GM21619 (cell line): Measurements from ENCODE around the gene SLC44A3.

Experiments
- ATAC-seq: cut with Tn5 transposase; IDR thresholded peaks from one replicate; pipeline ENCODE4 v1.9.1; 2021; ENCODE audit not compliant: unreplicated experiment

SLC44A3 gene

DNA sequence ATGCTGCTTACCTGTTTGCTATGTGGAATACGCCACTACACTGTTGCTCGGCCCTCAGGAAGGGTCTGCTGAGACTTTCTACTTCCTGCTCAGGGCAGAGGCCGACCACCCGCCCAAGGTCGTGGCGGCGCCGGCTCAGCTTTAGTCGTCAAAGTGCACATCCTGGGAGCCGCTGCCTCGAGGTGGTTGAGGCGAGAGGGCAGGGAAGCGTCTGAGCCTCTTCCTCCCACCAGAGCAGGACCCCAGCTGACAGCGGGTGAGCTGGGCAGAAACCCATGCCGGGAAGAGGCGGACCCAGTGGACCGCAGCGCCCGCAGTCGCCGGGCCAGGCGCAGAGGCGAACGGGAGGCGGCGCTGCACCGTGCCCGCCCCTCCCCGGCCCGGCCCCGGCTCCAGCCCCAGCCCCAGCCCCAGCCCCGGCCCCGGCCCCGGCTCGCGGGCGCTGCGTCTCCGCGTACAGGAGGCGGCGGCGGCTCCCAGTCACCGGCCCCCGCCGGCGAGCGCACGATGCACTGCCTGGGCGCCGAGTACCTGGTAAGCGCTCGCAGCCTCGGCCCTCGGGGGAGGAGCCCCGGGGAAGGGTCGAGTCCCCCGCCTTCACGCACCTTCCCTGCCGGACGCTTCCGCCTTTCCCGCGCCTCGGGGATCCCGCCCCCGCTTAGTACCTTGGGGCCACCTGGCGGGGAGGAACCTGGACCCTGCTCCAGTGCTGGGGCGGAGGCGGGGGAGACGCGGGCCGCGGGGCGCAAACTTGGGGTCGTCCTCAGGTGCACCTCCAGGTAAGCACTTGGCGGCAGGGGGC lies at the start of gene SLC44A3:
Gene SLC44A3, plus strand, starts transcription at position 413 of the 802 bp plus-strand sequence. Its CDS starts 95 bp downstream, at position 508.
- no peak for ATAC-seq

DNA sequence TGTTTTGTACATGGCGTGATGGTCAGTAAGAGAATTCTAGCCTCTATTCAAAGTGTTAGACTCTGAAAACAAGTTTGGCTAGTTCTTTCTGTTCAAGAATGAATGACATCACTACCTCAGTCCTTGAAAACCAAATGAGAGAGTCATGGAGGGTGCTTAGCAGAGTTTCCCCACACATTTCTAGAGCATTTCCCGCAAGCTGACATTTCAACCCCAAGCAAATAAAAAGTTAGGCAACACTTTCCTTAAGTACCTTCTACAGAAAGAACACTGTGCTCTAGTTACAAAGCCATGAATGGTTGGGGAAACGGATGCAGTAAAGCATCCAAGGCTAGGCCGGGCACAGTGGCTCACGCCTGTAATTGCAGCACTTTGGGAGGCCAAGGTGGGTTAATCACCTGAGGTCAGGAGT lies 47.9 kb upstream of the SLC44A3 start:
- ATAC-seq, result no peak

DNA sequence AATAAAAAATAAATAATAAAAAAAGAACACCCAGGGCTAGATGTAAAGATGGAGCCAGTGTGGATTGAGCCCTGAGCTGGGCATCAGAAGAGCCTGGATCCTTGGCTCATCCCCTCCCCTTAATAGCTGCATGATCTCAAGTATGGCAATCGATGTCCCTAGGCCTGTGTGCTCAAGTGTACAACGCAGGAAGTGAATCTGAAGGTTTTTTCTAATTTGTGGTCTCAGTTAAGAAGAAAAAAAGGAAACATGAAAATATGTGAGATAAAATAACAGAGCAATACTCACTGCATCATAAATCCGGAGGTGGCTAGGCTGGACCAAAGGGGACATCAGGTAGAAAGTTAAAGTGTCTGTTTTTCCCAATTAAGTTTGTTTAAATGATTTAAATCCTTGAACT lies 47.3 kb upstream of the SLC44A3 start:
- no peak for ATAC-seq

DNA sequence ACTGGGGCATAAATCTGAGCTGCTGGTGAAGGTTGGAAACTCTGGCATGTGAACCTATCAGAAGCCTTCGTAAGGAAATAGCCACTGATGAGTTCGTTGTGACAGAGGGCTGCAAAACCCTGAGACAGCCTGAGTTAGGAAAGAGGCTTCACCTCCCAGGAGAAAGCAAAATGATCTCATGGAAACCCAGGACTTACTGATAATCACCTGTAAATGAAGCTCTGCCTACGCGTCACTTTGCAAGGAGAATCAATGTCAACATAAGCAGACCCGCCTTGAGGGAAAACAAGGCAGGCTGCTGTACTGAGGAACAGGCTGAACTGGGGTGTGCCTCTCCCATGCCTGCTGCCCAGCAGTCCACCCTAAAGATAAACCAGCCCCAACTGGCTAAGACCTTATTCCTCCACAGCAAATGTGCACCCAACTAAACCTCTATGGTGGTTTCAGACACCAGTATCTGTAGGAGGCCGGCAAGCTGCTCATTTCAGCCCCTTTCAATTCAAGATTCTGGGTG lies 46.8 kb upstream of the SLC44A3 start:
- no peak for ATAC-seq

GRCh38 chr1:94773931-94774422 lies 46.2 kb upstream of the SLC44A3 start:
- ATAC-seq, result no peak

GRCh38 chr1:94776474-94776873 lies 43.7 kb upstream of the SLC44A3 start:
- ATAC-seq, result no peak

DNA sequence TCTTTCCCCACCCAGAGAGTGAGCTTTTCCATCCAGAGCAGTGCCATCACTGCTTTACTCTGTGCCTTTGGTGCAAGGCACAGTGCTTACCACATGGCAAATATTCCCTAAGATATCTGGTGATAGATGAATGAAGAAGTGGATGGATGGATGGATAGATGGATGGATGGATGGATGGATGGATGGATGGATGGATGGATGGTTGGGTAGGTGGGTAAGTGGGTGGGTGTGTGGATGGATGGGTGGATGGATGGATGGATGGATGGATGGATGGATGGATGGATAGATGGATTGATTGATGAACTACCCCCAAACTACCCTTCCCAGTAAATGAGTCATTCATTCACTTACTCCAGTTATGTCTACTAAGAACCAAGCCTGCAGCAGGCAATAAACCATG lies 42.9 kb upstream of the SLC44A3 start:
- ATAC-seq, result no peak

DNA sequence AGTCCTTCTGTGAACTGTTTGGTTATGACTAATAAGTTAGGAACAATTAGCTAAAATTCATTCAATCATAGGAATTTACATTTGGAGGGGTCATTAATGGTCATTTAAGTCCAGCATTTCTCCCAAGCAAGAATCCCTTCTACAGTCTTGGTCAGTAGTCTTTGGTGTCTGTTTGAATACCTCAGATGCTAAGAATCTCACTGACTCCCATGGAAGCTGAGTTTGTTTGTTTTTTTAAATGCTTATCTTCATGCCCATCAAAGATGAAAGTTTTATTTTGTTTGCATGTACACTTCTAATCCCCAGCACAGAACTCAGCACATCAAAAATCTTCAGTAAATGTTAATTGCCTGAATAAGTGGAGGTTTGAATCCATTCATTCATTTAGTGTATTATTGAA lies 41.3 kb upstream of the SLC44A3 start:
- ATAC-seq, result no peak

GRCh38 chr1:94783342-94784189 lies 36.6 kb upstream of the SLC44A3 start:
- ATAC-seq, result no peak

DNA sequence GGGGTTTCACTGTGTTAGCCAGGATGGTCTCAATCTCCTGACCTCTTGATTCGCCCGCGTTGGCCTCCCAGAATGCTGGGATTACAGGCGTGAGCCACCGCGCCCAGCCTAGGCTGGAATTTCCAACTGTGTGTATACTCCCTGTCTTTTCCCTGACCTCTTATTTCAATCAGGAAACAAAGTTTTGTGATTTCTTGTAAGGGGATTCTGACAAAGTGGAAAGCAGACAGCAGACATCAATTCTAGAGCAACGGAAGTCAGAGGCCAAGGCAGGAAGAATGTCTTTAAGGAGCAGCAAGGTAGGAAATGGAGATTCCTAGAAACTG lies 36.0 kb upstream of the SLC44A3 start:
- no peak for ATAC-seq

- ATAC-seq, result no peak
Measured at GRCh38 chr1:94787691-94788090, 32.5 kb upstream of the SLC44A3 start.

GRCh38 chr1:94790246-94790645 lies 29.9 kb upstream of the SLC44A3 start:
- no peak for ATAC-seq

DNA sequence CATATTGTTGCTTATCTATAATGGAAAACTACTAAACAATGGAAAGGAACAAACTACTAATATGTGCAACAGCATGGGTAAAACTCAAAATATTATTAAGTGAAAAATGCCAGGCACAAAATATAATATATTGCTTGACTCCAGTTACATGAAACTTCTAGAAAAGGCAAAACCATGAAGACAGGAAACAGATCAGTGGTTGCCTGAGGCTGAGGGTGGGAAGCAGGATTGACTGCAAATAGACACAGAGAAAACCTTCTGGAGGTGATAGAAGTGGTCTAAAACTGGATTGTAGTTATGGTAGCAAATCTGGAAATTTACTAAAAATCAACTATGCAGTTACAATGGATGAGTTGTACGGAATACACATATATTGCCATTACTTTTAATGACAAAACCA lies 29.5 kb upstream of the SLC44A3 start:
- no peak for ATAC-seq

GRCh38 chr1:94792473-94793295 lies 27.5 kb upstream of the SLC44A3 start:
- ATAC-seq, result peak; percentile 96

DNA sequence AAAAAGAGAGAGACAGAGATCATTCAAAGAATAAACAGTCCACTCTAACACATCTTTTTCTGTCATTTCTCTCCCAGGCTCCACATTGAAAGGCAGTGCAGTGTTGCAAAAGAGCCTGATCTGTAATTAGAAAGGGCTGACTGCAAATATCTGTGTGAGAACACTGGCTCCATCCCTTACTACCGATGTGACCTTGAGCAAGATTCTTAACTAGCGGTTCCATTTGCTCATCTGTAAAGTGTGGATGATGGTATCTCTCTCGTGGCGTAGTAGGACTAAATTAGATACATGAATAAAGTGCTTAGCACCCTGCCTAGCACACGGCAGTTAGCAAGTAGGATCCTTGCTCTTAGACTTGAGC lies 26.9 kb upstream of the SLC44A3 start:
- no peak for ATAC-seq

- no peak for ATAC-seq
Measured at GRCh38 chr1:94795434-94795833, 24.7 kb upstream of the SLC44A3 start.

- ATAC-seq, result no peak
Measured at GRCh38 chr1:94796266-94796665, 23.9 kb upstream of the SLC44A3 start.

GRCh38 chr1:94797291-94797690 lies 22.9 kb upstream of the SLC44A3 start:
- no peak for ATAC-seq

DNA sequence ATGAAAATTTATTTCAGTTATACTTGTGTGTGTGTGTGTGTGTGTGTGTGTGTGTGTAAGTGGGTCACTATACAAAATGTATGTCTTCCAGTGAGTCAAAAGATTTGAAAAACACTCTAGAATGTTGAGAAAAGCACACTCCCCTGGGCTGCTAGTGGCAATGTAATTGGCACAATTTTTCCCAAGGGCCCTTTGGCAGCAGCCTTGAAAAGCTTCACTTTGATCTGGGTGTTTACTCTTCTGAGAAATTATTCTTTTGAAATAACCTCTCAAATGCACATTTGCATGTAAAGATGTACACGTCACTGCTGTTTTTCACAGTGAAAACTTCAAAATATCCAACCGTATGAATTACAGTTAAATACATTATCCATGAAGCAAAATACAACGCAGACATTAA lies 22.1 kb upstream of the SLC44A3 start:
- ATAC-seq, result no peak

DNA sequence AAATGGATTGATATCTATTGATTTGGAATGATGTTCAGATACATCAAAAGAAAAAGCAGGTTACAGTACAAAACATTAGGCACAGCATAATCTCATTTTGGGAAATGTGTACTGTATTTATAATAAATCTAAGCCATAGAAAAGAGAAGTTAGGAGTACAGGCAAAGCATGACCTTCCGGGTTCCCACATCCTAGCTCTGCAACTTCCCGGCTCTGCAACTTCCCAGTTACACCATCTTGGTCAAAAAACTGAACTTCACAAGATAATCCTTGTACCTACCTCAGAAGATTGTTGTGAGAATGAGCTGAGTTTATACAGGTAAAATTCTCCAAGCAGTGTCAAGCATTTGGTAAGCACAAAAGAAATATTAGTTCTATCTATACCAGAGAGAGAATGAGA lies 21.7 kb upstream of the SLC44A3 start:
- no peak for ATAC-seq

DNA sequence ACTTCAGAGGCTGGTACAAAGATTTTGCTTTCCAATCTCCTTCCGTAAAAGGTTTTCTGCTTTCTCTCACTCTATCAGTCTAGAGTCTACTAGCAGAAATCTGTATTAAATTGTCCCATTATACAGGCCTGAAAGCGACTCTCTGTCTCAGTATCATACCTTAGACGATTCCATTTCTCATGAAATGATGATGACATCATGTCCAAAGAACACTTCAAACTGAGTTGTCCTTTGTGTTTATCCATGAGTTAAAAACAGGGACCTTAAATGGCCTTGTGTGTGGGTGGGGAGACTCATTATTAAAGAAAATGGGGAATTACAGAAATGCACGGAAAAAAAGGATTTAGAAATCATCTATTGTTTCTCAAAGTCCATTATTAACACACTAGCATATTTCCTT lies 21.0 kb upstream of the SLC44A3 start:
- no peak for ATAC-seq
